Mesenchymal stem cell (in vitro differentiated cells and primary cell): ENCODE results near the gene TAB3.
A peak's percentile ranks its signal among the peaks of the same experiment; 100 is the strongest.

Experiments
- DNase-seq: peaks from one replicate; pipeline ENCODE4 v3.0.0-alpha.2; 2013
- H2AFZ ChIP-seq: one replicate; pipeline ENCODE4 v1.6.1; 2013; ENCODE audit warnings: low read depth, mild to moderate bottlenecking, control low read depth, inconsistent platforms, low read length, moderate library complexity
- H2AK5ac ChIP-seq: 2 replicates; pipeline ENCODE4 v1.6.1; 2013; ENCODE audit warnings: low read length, moderate library complexity, mild to moderate bottlenecking, inconsistent platforms; ENCODE audit not compliant: severe bottlenecking
- H2BK120ac ChIP-seq: one replicate; pipeline ENCODE4 v1.6.1; 2013; ENCODE audit warnings: low read depth, mild to moderate bottlenecking, inconsistent platforms, low read length, moderate library complexity
- H2BK12ac ChIP-seq, 2 experiments: one replicate each; pipeline ENCODE4 v1.6.1; 2013; ENCODE audit warnings: inconsistent platforms in 2 of 2, low read length in 2 of 2, mild to moderate bottlenecking in 2 of 2, moderate library complexity in 2 of 2, control low read depth in 1 of 2
- H2BK15ac ChIP-seq: one replicate; pipeline ENCODE4 v1.6.1; 2013; ENCODE audit warnings: mild to moderate bottlenecking, low read depth, inconsistent platforms; ENCODE audit not compliant: poor library complexity, severe bottlenecking
- H2BK5ac ChIP-seq: 2 replicates; pipeline ENCODE4 v1.6.1; 2013; ENCODE audit warnings: low read depth, mild to moderate bottlenecking, low read length, control low read depth, inconsistent platforms; ENCODE audit not compliant: poor library complexity, severe bottlenecking
- H3K14ac ChIP-seq, 2 experiments: one replicate each; pipeline ENCODE4 v1.6.1; 2013; ENCODE audit warnings: inconsistent platforms in 2 of 2, low read length in 2 of 2, control low read depth in 1 of 2, mild to moderate bottlenecking in 1 of 2, moderate library complexity in 1 of 2
- H3K18ac ChIP-seq, 2 experiments: one replicate each; pipeline ENCODE4 v1.6.1; 2013; ENCODE audit warnings: inconsistent platforms in 2 of 2, low read length in 2 of 2, control low read depth in 1 of 2, low read depth in 1 of 2, mild to moderate bottlenecking in 1 of 2
- H3K23ac ChIP-seq, 2 experiments: one replicate each; pipeline ENCODE4 v1.6.1; 2013; ENCODE audit warnings: inconsistent platforms in 2 of 2, low read length in 2 of 2, mild to moderate bottlenecking in 2 of 2, moderate library complexity in 2 of 2, control low read depth in 1 of 2
- H3K27ac ChIP-seq: 2 replicates; pipeline ENCODE4 v1.5.1; 2013; ENCODE audit warnings: mild to moderate bottlenecking, moderate library complexity, low read length, control low read depth, inconsistent platforms; ENCODE audit not compliant: poor library complexity, severe bottlenecking
- H3K27me3 ChIP-seq, 2 experiments: 2 replicates each; pipeline versions ENCODE4 v1.6.1 to v1.7.0; 2013; ENCODE audit warnings: low read length in 2 of 2, mild to moderate bottlenecking in 2 of 2, moderate library complexity in 2 of 2, control low read depth in 1 of 2, inconsistent platforms in 1 of 2; ENCODE audit not compliant: control insufficient read depth in 1 of 2, insufficient read depth in 1 of 2
- H3K36me3 ChIP-seq, 2 experiments: 2 replicates each; pipeline versions ENCODE4 v1.6.1 to v1.7.0; 2013; ENCODE audit warnings: low read length in 2 of 2, control low read depth in 1 of 2, inconsistent platforms in 1 of 2, low read depth in 1 of 2, mild to moderate bottlenecking in 1 of 2; ENCODE audit not compliant: insufficient read depth in 2 of 2, control insufficient read depth in 1 of 2
- H3K4ac ChIP-seq, 2 experiments: one replicate each; pipeline ENCODE4 v1.6.1; 2013; ENCODE audit warnings: inconsistent platforms in 2 of 2, low read length in 2 of 2, mild to moderate bottlenecking in 2 of 2, moderate library complexity in 2 of 2, control low read depth in 1 of 2, low read depth in 1 of 2
- H3K4me1 ChIP-seq: 2 replicates; pipeline ENCODE4 v1.6.1; 2013; ENCODE audit warnings: low read depth, low read length, control low read depth; ENCODE audit not compliant: control insufficient read depth, insufficient read depth
- H3K4me2 ChIP-seq: 2 replicates; pipeline ENCODE4 v1.6.1; 2013; ENCODE audit warnings: low read length, mild to moderate bottlenecking, inconsistent platforms; ENCODE audit not compliant: poor library complexity, severe bottlenecking
- H3K4me3 ChIP-seq, 2 experiments: 2 replicates each; pipeline versions ENCODE4 v1.5.1 to v1.7.0; 2013; ENCODE audit warnings: low read length in 2 of 2, mild to moderate bottlenecking in 2 of 2, control low read depth in 1 of 2, low read depth in 1 of 2; ENCODE audit not compliant: insufficient read depth in 1 of 2
- H3K79me1 ChIP-seq: replicated peaks from 2 replicates; pipeline ENCODE4 v1.6.1; 2013; ENCODE audit warnings: mild to moderate bottlenecking, control low read depth, low read length, inconsistent platforms; ENCODE audit not compliant: poor library complexity, severe bottlenecking
- H3K9ac ChIP-seq: 2 replicates; pipeline ENCODE4 v1.7.0; 2013; ENCODE audit warnings: mild to moderate bottlenecking, low read length, moderate library complexity
- H3K9me3 ChIP-seq: 2 replicates; pipeline ENCODE4 v1.7.0; 2013; ENCODE audit warnings: mild to moderate bottlenecking, low read length; ENCODE audit not compliant: control insufficient read depth
- H4K8ac ChIP-seq: one replicate; pipeline ENCODE4 v1.6.1; 2013; ENCODE audit warnings: inconsistent platforms, mild to moderate bottlenecking, low read length, moderate library complexity
- H4K91ac ChIP-seq: one replicate; pipeline ENCODE4 v1.6.1; 2013; ENCODE audit warnings: mild to moderate bottlenecking, low read length, inconsistent platforms
- WGBS: methylation state at CpG from one replicate; pipeline ENCODE4 v1.1.7; 2013; ENCODE audit warnings: mixed read lengths; 5-methylcytosine and 5-hydroxymethylcytosine counted together

The TAB3 gene

GRCh38 chrX:30918480-30918879 is 29.4 kb upstream of the TAB3 start:
- Histone ChIP-seq H3K14ac (no peak overlapping the region), H3K36me3 (no peaks in the 10 kb centered on the region), H3K18ac (no peak overlapping the region), H3K4ac (no peak overlapping the region), H3K4me1 (no peaks in the 10 kb centered on the region), H2AFZ (no peak overlapping the region), H3K4me3 (no peak overlapping the region), H3K27ac (no peak overlapping the region), H4K8ac (no peak overlapping the region), H3K9ac (no peak overlapping the region), H3K9me3 (no peaks in the 10 kb centered on the region), H2AK5ac (no peak overlapping the region), H2BK12ac (no peak overlapping the region), H2BK120ac (no peak overlapping the region), H2BK5ac (no peak overlapping the region), H3K23ac (no peak overlapping the region), H3K27me3 (peaks cover 0 to 6% of the 10 kb centered on the region in 2 experiments), H3K4me2 (no peak overlapping the region), H3K79me1 (no peaks in the 10 kb centered on the region), H2BK15ac (no peak overlapping the region), H4K91ac (no peak overlapping the region)
- 80% methylated on average over 1 of the region's 1 CpG for WGBS
- DNase-seq = no peak

DNA sequence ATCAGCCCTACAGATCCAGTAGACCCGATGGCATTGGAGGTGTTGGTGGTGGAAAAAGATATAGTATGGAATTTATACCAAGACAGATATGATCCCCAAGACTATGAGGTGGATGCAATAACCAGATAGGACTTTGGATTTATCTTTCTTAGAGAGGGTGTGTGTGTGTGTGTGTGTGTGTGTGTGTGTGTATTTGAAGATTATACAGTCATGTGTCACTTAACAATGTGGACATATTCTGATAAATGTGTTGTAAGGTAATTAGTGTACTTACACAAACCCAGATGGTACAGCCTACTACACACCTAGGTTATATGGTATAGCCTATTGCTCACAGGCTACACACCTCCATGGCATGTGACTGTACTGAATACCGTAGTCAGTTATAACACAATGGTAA is 24.4 kb upstream of the TAB3 start:
- no peak overlapping the region for H2BK12ac ChIP-seq
- H2AK5ac ChIP-seq = no peak overlapping the region
- H3K14ac ChIP-seq = no peak overlapping the region
- H4K8ac ChIP-seq = no peak overlapping the region
- H3K36me3 ChIP-seq = no peaks in the 10 kb centered on the region
- H3K4me3 ChIP-seq = no peak overlapping the region
- no peaks in the 10 kb centered on the region for H3K79me1 ChIP-seq
- no peak overlapping the region for H4K91ac ChIP-seq
- no peak overlapping the region for H2BK120ac ChIP-seq
- H3K4me1 ChIP-seq = peaks cover 2% of the 10 kb centered on the region
- H3K4me2 ChIP-seq = no peak overlapping the region
- no peaks in the 10 kb centered on the region for H3K27me3 ChIP-seq
- no peak overlapping the region for H2BK5ac ChIP-seq
- no peak overlapping the region for H3K23ac ChIP-seq
- H3K9ac ChIP-seq = no peak overlapping the region
- no peak for DNase-seq
- 92% methylated on average over 1 of the region's 2 CpGs for WGBS
- H3K18ac ChIP-seq = no peak overlapping the region
- no peaks in the 10 kb centered on the region for H3K9me3 ChIP-seq
- H2AFZ ChIP-seq = no peak overlapping the region
- H2BK15ac ChIP-seq = no peak overlapping the region
- no peak overlapping the region for H3K27ac ChIP-seq
- no peak overlapping the region for H3K4ac ChIP-seq

DNA sequence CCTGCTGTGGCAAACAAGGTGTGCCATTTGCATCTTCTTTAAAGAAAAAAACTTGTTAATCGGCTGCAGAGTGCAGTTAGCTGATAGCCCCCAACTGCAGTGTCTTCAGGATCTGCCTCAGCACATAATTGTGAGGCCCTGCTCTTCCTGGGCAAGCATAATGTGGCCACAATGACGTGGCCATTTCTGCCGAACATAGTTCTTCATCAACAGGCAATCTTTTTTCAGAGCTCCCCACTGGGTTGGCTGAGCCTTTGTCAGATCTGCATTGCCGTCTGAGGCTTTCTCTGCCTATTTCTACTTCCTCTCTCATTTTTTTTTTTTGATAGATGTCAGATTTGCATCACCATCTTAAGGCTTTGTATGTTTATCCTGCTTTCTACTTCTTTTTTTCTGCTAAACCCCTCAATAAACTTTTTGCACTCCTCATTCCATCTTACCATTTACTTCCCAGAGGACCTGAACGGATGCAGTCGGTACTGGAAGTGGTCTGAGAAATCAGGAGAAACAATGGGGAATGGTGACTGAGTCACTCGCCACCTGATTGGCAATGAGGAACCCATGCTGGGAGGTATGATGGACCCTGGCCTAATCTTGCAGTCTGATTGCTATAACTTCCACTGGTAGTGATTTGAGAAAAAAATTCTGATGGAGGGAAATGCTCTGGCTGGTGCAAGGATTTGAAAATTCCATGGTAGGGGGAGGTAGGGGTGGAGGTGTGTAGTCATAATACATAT is 21.2 kb upstream of the TAB3 start:
- H3K9ac ChIP-seq = no peak overlapping the region
- peak; percentile 7 for DNase-seq
- no peak overlapping the region for H3K4me3 ChIP-seq
- no peak overlapping the region for H2BK12ac ChIP-seq
- no peaks in the 10 kb centered on the region for H3K36me3 ChIP-seq
- H4K91ac ChIP-seq = no peak overlapping the region
- H3K14ac ChIP-seq = no peak overlapping the region
- H2BK120ac ChIP-seq = no peak overlapping the region
- 50% methylated on average over 7 of the region's 7 CpGs for WGBS
- H2BK5ac ChIP-seq = no peak overlapping the region
- no peaks in the 10 kb centered on the region for H3K27me3 ChIP-seq
- H3K4me2 ChIP-seq = no peak overlapping the region
- H2BK15ac ChIP-seq = no peak overlapping the region
- no peaks in the 10 kb centered on the region for H3K79me1 ChIP-seq
- H2AFZ ChIP-seq = no peak overlapping the region
- no peak overlapping the region for H3K4ac ChIP-seq
- H2AK5ac ChIP-seq = no peak overlapping the region
- H3K4me1 ChIP-seq = peaks cover 2% of the 10 kb centered on the region
- no peak overlapping the region for H3K23ac ChIP-seq
- no peak overlapping the region for H4K8ac ChIP-seq
- H3K27ac ChIP-seq = no peak overlapping the region
- H3K18ac ChIP-seq = no peak overlapping the region
- H3K9me3 ChIP-seq = no peaks in the 10 kb centered on the region

DNA sequence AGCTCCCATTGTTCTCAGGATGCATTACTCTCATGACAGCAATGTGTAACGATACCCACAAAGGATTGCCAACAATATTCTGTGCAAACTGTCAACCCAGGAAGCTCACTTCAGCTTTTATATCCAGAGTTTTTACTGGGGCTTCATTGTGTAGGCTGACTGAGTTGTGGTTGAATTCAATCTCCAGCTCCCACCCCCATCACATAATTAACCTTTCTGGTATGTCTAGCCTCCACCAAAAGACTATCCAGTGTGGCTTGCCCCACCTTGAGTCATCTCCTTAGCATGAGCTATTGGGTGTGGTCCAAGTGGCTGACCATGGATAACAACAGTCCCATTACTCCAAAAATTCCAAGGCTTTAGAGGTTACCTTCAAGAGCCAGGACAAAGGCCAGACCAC is 17.7 kb upstream of the TAB3 start:
- Histone ChIP-seq H3K4me3 (no peak overlapping the region), H4K8ac (no peak overlapping the region), H3K14ac (no peak overlapping the region), H2BK120ac (no peak overlapping the region), H4K91ac (no peak overlapping the region), H3K4ac (no peak overlapping the region), H3K9ac (no peak overlapping the region), H2AFZ (no peak overlapping the region), H2BK5ac (no peak overlapping the region), H3K18ac (no peak overlapping the region), H3K36me3 (no peaks in the 10 kb centered on the region), H3K9me3 (no peaks in the 10 kb centered on the region), H3K27me3 (no peaks in the 10 kb centered on the region), H2BK12ac (no peak overlapping the region), H3K23ac (no peak overlapping the region), H3K79me1 (no peaks in the 10 kb centered on the region), H2BK15ac (no peak overlapping the region), H3K4me2 (no peak overlapping the region), H3K27ac (no peak overlapping the region), H2AK5ac (no peak overlapping the region), H3K4me1 (peaks cover 2% of the 10 kb centered on the region)
- DNase-seq = no peak
- no CpG with 5 or more reads among the region's 1 CpG for WGBS
